SU-DHL-6 (cell line): Measurements from ENCODE around the gene ITGAE.

Experiments used
- H2AFZ ChIP-seq: fragments of 200-600 bp; sonication (generic); 2 replicates; pipeline ENCODE4 v1.6.1; 2014; ENCODE audit warnings: low read depth, mild to moderate bottlenecking, moderate library complexity, mixed read lengths, antibody characterized with exemption, low read length; ENCODE audit not compliant: severe bottlenecking
- H3F3A ChIP-seq: fragments of 200-600 bp; shearing (Covaris generic); 2 replicates; pipeline ENCODE4 v1.6.0; 2016; ENCODE audit warnings: antibody characterized with exemption, mild to moderate bottlenecking; ENCODE audit not compliant: insufficient read depth
- H3K27ac ChIP-seq: fragments of 200-600 bp; sonication (generic); 2 replicates; pipeline ENCODE4 v1.5.1; 2016; ENCODE audit warnings: low read depth, mild to moderate bottlenecking, low read length, moderate library complexity, mixed read lengths
- H3K27me3 ChIP-seq: fragments of 200-600 bp; sonication (generic), shearing (Covaris generic); 2 replicates; pipeline ENCODE4 v1.6.0; 2014; ENCODE audit warnings: mild to moderate bottlenecking, low read length
- H3K36me3 ChIP-seq: fragments of 200-600 bp; sonication (generic); 2 replicates; pipeline ENCODE4 v1.6.1; 2014; ENCODE audit warnings: mild to moderate bottlenecking, low read length, mixed read lengths
- H3K4me2 ChIP-seq: fragments of 300-600, 200-600 bp; shearing (Covaris generic), sonication (generic); 2 replicates; pipeline ENCODE4 v1.6.0; 2014; ENCODE audit warnings: low read length, low read depth, mild to moderate bottlenecking; ENCODE audit not compliant: poor library complexity, severe bottlenecking
- H3K4me3 ChIP-seq: fragments of 200-600 bp; sonication (generic); 2 replicates; pipeline ENCODE4 v1.5.1; 2014; ENCODE audit warnings: antibody characterized with exemption, low read length, mild to moderate bottlenecking, mixed read lengths; ENCODE audit not compliant: insufficient read depth, poor library complexity, severe bottlenecking
- H3K79me2 ChIP-seq: fragments of 200-600 bp; sonication (generic); 2 replicates; pipeline ENCODE4 v1.6.1; 2014; ENCODE audit warnings: mild to moderate bottlenecking, low read length, moderate library complexity; ENCODE audit not compliant: insufficient read depth
- H3K9ac ChIP-seq: fragments of 200-600 bp; sonication (generic); 2 replicates; pipeline ENCODE4 v1.7.0; 2014; ENCODE audit warnings: mild to moderate bottlenecking, low read length
- H3K9me2 ChIP-seq: fragments of 200-600 bp; sonication (generic); replicated peaks from 2 replicates; pipeline ENCODE4 v1.6.1; 2014; ENCODE audit warnings: low read length; ENCODE audit not compliant: insufficient read depth
- H3K9me3 ChIP-seq: fragments of 200-600 bp; sonication (generic); 2 replicates; pipeline ENCODE4 v1.6.1; 2014; ENCODE audit warnings: low read length, mixed read lengths; ENCODE audit not compliant: insufficient read depth
- H4K20me1 ChIP-seq: fragments of 200-600 bp; sonication (generic); 2 replicates; pipeline ENCODE4 v1.6.1; 2014; ENCODE audit warnings: low read depth, mild to moderate bottlenecking, antibody characterized with exemption, low read length, moderate library complexity, mixed read lengths
- EZH2phosphoT487 ChIP-seq: fragments of 200-600 bp; sonication (generic), shearing (Covaris generic); conservative IDR thresholded peaks from 2 replicates; pipeline ENCODE4 v1.6.1; 2018; ENCODE audit warnings: mild to moderate bottlenecking, antibody characterized with exemption, low read length, moderate library complexity, mixed read lengths
- TF ChIP-seq, protein P1 (sequence below): fragments of 200-600 bp; sonication (generic); IDR thresholded peaks from one replicate; pipeline ENCODE4 v1.5.1; 2017; ENCODE audit warnings: antibody characterized with exemption, mild to moderate bottlenecking, low read length, moderate library complexity; ENCODE audit not compliant: insufficient read depth, poor library complexity, severe bottlenecking

The ITGAE gene

DNA sequence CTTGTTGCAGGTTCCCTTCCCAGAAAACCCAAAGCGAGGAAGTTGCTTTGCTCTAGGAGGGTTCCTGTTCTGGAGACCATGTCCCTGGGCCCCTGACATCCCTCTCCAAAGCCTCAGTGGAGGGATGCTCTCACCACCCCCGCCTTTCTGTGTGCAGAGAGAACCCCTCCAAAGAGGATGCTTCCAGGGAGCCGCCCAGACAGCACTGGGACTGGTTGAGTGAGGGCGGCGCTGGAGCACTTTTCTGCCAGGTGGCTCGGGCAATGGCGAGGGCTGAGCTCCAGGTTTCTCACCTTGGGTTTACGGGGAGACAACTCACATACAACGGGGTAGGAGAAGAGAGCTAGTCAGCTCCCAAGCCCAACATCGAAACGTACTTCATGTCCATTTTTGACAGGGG is 125.1 kb downstream of the ITGAE start:
- Histone ChIP-seq H2AFZ (no peak overlapping the region), H3K27me3 (no peaks in the 10 kb centered on the region), H3K27ac (no peak overlapping the region), H3K79me2 (no peaks in the 10 kb centered on the region), H3K9me3 (no peaks in the 10 kb centered on the region), H3K9ac (no peak overlapping the region), H3K4me2 (no peak overlapping the region), H3K36me3 (no peaks in the 10 kb centered on the region), H3K9me2 (no peaks in the 10 kb centered on the region), H4K20me1 (no peaks in the 10 kb centered on the region), H3K4me3 (no peak overlapping the region), H3F3A (0 out of 2 replicates have a peak, but pooled peaks cover 7% of the 10 kb centered on the region)
- TF ChIP-seq EZH2phosphoT487 = no peak
- TF ChIP-seq, protein P1, sequence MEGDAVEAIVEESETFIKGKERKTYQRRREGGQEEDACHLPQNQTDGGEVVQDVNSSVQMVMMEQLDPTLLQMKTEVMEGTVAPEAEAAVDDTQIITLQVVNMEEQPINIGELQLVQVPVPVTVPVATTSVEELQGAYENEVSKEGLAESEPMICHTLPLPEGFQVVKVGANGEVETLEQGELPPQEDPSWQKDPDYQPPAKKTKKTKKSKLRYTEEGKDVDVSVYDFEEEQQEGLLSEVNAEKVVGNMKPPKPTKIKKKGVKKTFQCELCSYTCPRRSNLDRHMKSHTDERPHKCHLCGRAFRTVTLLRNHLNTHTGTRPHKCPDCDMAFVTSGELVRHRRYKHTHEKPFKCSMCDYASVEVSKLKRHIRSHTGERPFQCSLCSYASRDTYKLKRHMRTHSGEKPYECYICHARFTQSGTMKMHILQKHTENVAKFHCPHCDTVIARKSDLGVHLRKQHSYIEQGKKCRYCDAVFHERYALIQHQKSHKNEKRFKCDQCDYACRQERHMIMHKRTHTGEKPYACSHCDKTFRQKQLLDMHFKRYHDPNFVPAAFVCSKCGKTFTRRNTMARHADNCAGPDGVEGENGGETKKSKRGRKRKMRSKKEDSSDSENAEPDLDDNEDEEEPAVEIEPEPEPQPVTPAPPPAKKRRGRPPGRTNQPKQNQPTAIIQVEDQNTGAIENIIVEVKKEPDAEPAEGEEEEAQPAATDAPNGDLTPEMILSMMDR = no peak

- H4K20me1 ChIP-seq = no peaks in the 10 kb centered on the region
- H3K4me2 ChIP-seq = no peak overlapping the region
- no peak overlapping the region for H3K9ac ChIP-seq
- H3K9me3 ChIP-seq = no peaks in the 10 kb centered on the region
- H3K79me2 ChIP-seq = peaks cover 21% of the 10 kb centered on the region
- no peaks in the 10 kb centered on the region for H3K36me3 ChIP-seq
- no peaks in the 10 kb centered on the region for H3K9me2 ChIP-seq
- 0 out of 2 replicates have a peak, but pooled peaks cover 7% of the 10 kb centered on the region for H3F3A ChIP-seq
- H3K27me3 ChIP-seq = no peaks in the 10 kb centered on the region
- H3K27ac ChIP-seq = no peak overlapping the region
- no peak for TF ChIP-seq EZH2phosphoT487
- TF ChIP-seq, protein P1 = no peak
- H3K4me3 ChIP-seq = no peak overlapping the region
- no peak overlapping the region for H2AFZ ChIP-seq
These were observed 128.4 kb downstream of the ITGAE start for GRCh38 chr17:3672571-3672970.

GRCh38 chr17:3669548-3669947 is 131.4 kb downstream of the ITGAE start:
- TF ChIP-seq, protein P1 = no peak
- TF ChIP-seq EZH2phosphoT487 = no peak
- no peak overlapping the region for H3K27ac ChIP-seq
- H3K4me2 ChIP-seq = peak overlapping the region; percentile 79
- no peaks in the 10 kb centered on the region for H3K9me3 ChIP-seq
- H3K4me3 ChIP-seq = peak overlapping the region; percentile 75
- 0 out of 2 replicates have a peak, but pooled peaks cover 7% of the 10 kb centered on the region for H3F3A ChIP-seq
- H3K27me3 ChIP-seq = no peaks in the 10 kb centered on the region
- H3K9me2 ChIP-seq = no peaks in the 10 kb centered on the region
- no peaks in the 10 kb centered on the region for H3K36me3 ChIP-seq
- no peak overlapping the region for H2AFZ ChIP-seq
- no peaks in the 10 kb centered on the region for H4K20me1 ChIP-seq
- peaks cover 21% of the 10 kb centered on the region for H3K79me2 ChIP-seq
- peak overlapping the region; percentile 83 for H3K9ac ChIP-seq
